Upper lobe of left lung (tissue), 6 donors: ENCODE data around the gene TTF2. TPM values are rescaled to one million over a fixed set of nuclear protein-coding genes. Genes with fewer than 3 reads are reported as not detected.

Experiments
- ATAC-seq, 2 donors: fragments of 200-7000 bp; cut with Tn5 transposase; one replicate each; pipeline ENCODE4 v1.9.1; 2022; ENCODE audit warnings: mild to moderate bottlenecking in 2 of 2, moderate library complexity in 2 of 2; ENCODE audit not compliant: low FRiP score in 2 of 2
- DNase-seq, 2 donors: peaks; one replicate each; pipeline ENCODE4 v3.0.0-alpha.2; 2019 to 2020
- H3K27ac ChIP-seq, 4 donors: fragments of 200-600 bp; sonication (generic); one replicate each; pipeline ENCODE4 v1.5.1; 2016 to 2019
- H3K27me3 ChIP-seq, 4 donors: fragments of 200-600 bp; sonication (generic); one replicate each; pipeline ENCODE4 v1.5.1; 2017 to 2019
- H3K36me3 ChIP-seq, 4 donors: fragments of 200-600 bp; sonication (generic); one replicate each; pipeline ENCODE4 v1.5.1; 2016 to 2019
- H3K4me1 ChIP-seq, 4 donors: fragments of 200-600 bp; sonication (generic); one replicate each; pipeline ENCODE4 v1.5.1; 2018 to 2019
- H3K4me3 ChIP-seq, 4 donors: fragments of 200-600 bp; sonication (generic); one replicate each; pipeline ENCODE4 v1.5.1; 2017 to 2019; ENCODE audit warnings: mild to moderate bottlenecking in 2 of 4, moderate library complexity in 1 of 4
- H3K9me3 ChIP-seq, 4 donors: fragments of 200-600 bp; sonication (generic); one replicate each; pipeline ENCODE4 v1.5.1; 2018 to 2019
- EP300 ChIP-seq, 4 donors: sonication (generic); formaldehyde crosslinking; IDR thresholded peaks; one replicate each; pipeline ENCODE4 v1.5.1; 2017; ENCODE audit warnings: antibody characterized with exemption in 4 of 4, control low read depth in 2 of 4
- POLR2A ChIP-seq, 4 donors: fragments of 450-650 bp; IDR thresholded peaks; one replicate each; pipeline ENCODE4 v1.5.1; 2016 to 2017; ENCODE audit warnings: antibody characterized with exemption in 4 of 4, mild to moderate bottlenecking in 2 of 4
- POLR2AphosphoS5 ChIP-seq, 2 donors: sonication (generic); formaldehyde crosslinking; IDR thresholded peaks; one replicate each; pipeline ENCODE4 v1.5.1; 2017; ENCODE audit warnings: antibody characterized with exemption in 2 of 2
- WGBS, 2 donors: methylation state at CpG; one replicate each; pipeline ENCODE4 v1.1.5; 2017 to 2018; 5-methylcytosine and 5-hydroxymethylcytosine counted together
- total RNA-seq, 6 donors: library from RNA; depleted of rRNA in 4 of 6; stranded (reverse); fragments of >200 nt in 4 of 6; gene quantifications; one replicate each; pipeline versions ENCODE4 v1.1.0 to v1.2.1, GENCODE V29; 2016 to 2021
- TF ChIP-seq, protein P1 (sequence below), 6 experiments: fragments of 450-650 bp in 4 of 6; fragments of 200-600 bp in 2 of 6; sonication (generic) in 2 of 6; IDR thresholded peaks; one replicate each; pipeline ENCODE4 v1.5.1; 2016 to 2019; ENCODE audit warnings: antibody characterized with exemption in 6 of 6
- donor health status: DM: no; HTN: no; CAD: no; lungs with moderate emphysema.
- donor health status: DM: no; HTN: yes; CAD: no; lungs with severe emphysema.

TTF2 gene
- total RNA-seq, 6 donors from 2014 or later, result 5.6 to 37.8 (median 15.2) TPM

DNA sequence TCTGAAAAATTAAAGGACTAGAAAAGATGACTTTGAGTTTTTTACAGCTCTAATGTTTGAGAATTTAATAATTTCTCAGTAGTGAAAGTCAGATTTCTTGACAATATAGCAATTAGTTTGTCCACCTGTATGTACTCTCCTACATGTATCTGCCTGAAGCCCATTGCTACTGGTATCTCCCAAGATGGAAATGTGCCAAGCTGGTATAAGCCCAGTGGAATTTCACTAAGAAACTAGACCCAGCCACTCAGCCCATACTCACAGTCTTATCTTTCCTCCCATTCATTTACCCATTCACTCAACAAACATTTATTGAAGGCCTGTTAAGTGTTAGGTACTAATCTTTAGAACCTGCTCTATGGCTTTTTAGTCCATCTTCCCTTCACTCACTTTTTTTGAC, 83.0 kb downstream of the TTF2 start:
- ATAC-seq (no peak), DNase-seq (no peak)
- no peak for TF ChIP-seq EP300 (IDR thresholded peaks at IDR 0.05)
- TF ChIP-seq, protein P1, sequence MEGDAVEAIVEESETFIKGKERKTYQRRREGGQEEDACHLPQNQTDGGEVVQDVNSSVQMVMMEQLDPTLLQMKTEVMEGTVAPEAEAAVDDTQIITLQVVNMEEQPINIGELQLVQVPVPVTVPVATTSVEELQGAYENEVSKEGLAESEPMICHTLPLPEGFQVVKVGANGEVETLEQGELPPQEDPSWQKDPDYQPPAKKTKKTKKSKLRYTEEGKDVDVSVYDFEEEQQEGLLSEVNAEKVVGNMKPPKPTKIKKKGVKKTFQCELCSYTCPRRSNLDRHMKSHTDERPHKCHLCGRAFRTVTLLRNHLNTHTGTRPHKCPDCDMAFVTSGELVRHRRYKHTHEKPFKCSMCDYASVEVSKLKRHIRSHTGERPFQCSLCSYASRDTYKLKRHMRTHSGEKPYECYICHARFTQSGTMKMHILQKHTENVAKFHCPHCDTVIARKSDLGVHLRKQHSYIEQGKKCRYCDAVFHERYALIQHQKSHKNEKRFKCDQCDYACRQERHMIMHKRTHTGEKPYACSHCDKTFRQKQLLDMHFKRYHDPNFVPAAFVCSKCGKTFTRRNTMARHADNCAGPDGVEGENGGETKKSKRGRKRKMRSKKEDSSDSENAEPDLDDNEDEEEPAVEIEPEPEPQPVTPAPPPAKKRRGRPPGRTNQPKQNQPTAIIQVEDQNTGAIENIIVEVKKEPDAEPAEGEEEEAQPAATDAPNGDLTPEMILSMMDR (IDR thresholded peaks at IDR 0.05), result no peak
- no peak for TF ChIP-seq POLR2AphosphoS5 (IDR thresholded peaks at IDR 0.05)
- no peak for TF ChIP-seq POLR2A (IDR thresholded peaks at IDR 0.05)
- no peaks in the 10 kb centered on the region for H3K4me1 ChIP-seq
- H3K4me3 ChIP-seq, result no peak overlapping the region
- H3K36me3 ChIP-seq, result no peaks in the 10 kb centered on the region
- no peak overlapping the region for H3K27ac ChIP-seq
- no peaks in the 10 kb centered on the region for H3K27me3 ChIP-seq
- H3K9me3 ChIP-seq, result no peaks in the 10 kb centered on the region

- DNase-seq (no peak), ATAC-seq (no peak)
- Histone ChIP-seq H3K27ac (no peak overlapping the region), H3K9me3 (no peaks in the 10 kb centered on the region), H3K36me3 (no peaks in the 10 kb centered on the region), H3K4me1 (no peaks in the 10 kb centered on the region), H3K4me3 (no peak overlapping the region), H3K27me3 (no peaks in the 10 kb centered on the region)
- WGBS, 2 donors, result 90 to 93% methylated on average over 3 of the region's 3 CpGs
- TF ChIP-seq EP300 (IDR thresholded peaks at IDR 0.05), result no peak
- TF ChIP-seq POLR2A (IDR thresholded peaks at IDR 0.05), result no peak
- TF ChIP-seq, protein P1 (IDR thresholded peaks at IDR 0.05), result no peak
- TF ChIP-seq POLR2AphosphoS5 (IDR thresholded peaks at IDR 0.05), result no peak
Observed at GRCh38 chr1:117143871-117144270, 83.7 kb downstream of the TTF2 start.

GRCh38 chr1:117146072-117146471, 85.9 kb downstream of the TTF2 start:
- ATAC-seq (no peak), DNase-seq (no peak)
- TF ChIP-seq, protein P1 (IDR thresholded peaks at IDR 0.05), result no peak
- TF ChIP-seq EP300 (IDR thresholded peaks at IDR 0.05), result no peak
- no peaks in the 10 kb centered on the region for H3K9me3 ChIP-seq
- no peak overlapping the region for H3K27ac ChIP-seq
- H3K36me3 ChIP-seq, result no peaks in the 10 kb centered on the region
- H3K4me1 ChIP-seq, result no peaks in the 10 kb centered on the region
- H3K4me3 ChIP-seq, result no peak overlapping the region
- H3K27me3 ChIP-seq, result no peaks in the 10 kb centered on the region
- WGBS, 2 donors, result 81% methylated on average over 2 of the region's 2 CpGs

- DNase-seq, result no peak
- no peak overlapping the region for H3K27ac ChIP-seq
- 75 to 79% methylated on average over 8 of the region's 8 CpGs for WGBS, 2 donors
- H3K9me3 ChIP-seq, result no peaks in the 10 kb centered on the region
- ATAC-seq, result peak in 1 of 2 donors; percentile 79
- H3K4me1 ChIP-seq, result no peaks in the 10 kb centered on the region
- no peak overlapping the region for H3K4me3 ChIP-seq
- TF ChIP-seq POLR2AphosphoS5 (IDR thresholded peaks at IDR 0.05) (no peak), POLR2A (IDR thresholded peaks at IDR 0.05) (no peak), EP300 (IDR thresholded peaks at IDR 0.05) (no peak)
- TF ChIP-seq, protein P1 (IDR thresholded peaks at IDR 0.05), result no peak
- H3K27me3 ChIP-seq, result no peaks in the 10 kb centered on the region
- no peaks in the 10 kb centered on the region for H3K36me3 ChIP-seq
Observed at GRCh38 chr1:117146575-117147340, 86.6 kb downstream of the TTF2 start.

GRCh38 chr1:117147341-117147831, 87.3 kb downstream of the TTF2 start:
- Histone ChIP-seq H3K9me3 (no peaks in the 10 kb centered on the region), H3K27me3 (no peaks in the 10 kb centered on the region), H3K27ac (no peak overlapping the region), H3K4me3 (no peak overlapping the region), H3K36me3 (no peaks in the 10 kb centered on the region), H3K4me1 (no peaks in the 10 kb centered on the region)
- no peak for ATAC-seq
- WGBS, 2 donors, result 66% methylated on average over 4 of the region's 4 CpGs
- TF ChIP-seq EP300 (IDR thresholded peaks at IDR 0.05) (no peak), POLR2AphosphoS5 (IDR thresholded peaks at IDR 0.05) (no peak), POLR2A (IDR thresholded peaks at IDR 0.05) (no peak)
- TF ChIP-seq, protein P1 (IDR thresholded peaks at IDR 0.05), result no peak
- DNase-seq, result no peak
